Stimulated activated CD4-positive, alpha-beta T cell treated with anti-CD3 and anti-CD28 coated beads, Interleukin-15, amount 100 ng/mL, for 1 hour (primary cell): Measurements from ENCODE around the gene CCDC74A.
"Not testable (repeated sequence)": the region's sequence is repeated elsewhere in the genome, so short reads cannot be mapped to it uniquely, and the experiment has no call there.

Experiments
- DNase-seq, 2 donors: peaks; one replicate each; pipeline ENCODE4 v3.0.0-alpha.2; 2020; ENCODE audit warnings: low read depth in 1 of 2, low spot score in 1 of 2

Gene CCDC74A

GRCh38 chr2:131528981-131529863, 1.5 kb downstream of the CCDC74A start:
- DNase-seq, result not testable (repeated sequence)

GRCh38 chr2:131529864-131530445, 2.3 kb downstream of the CCDC74A start:
- not testable (repeated sequence) for DNase-seq

GRCh38 chr2:131530626-131531344, 3.1 kb downstream of the CCDC74A start:
- DNase-seq, result not testable (repeated sequence)

GRCh38 chr2:131531547-131532185, 4.0 kb downstream of the CCDC74A start:
- not testable (repeated sequence) for DNase-seq

- not testable (repeated sequence) for DNase-seq
These were observed 5.3 kb downstream of the CCDC74A start for GRCh38 chr2:131532723-131533608.

GRCh38 chr2:131533609-131534316, 6.1 kb downstream of the CCDC74A start:
- not testable (repeated sequence) for DNase-seq

GRCh38 chr2:131534317-131534672, 6.6 kb downstream of the CCDC74A start:
- DNase-seq, result not testable (repeated sequence)

GRCh38 chr2:131534965-131535364, 7.3 kb downstream of the CCDC74A start:
- not testable (repeated sequence) for DNase-seq

- no peak for DNase-seq
These were observed 7.8 kb downstream of the CCDC74A start for GRCh38 chr2:131535526-131535925.

GRCh38 chr2:131535951-131536826, 8.5 kb downstream of the CCDC74A start:
- DNase-seq, result not testable (repeated sequence)

GRCh38 chr2:131536841-131537240, 9.2 kb downstream of the CCDC74A start:
- DNase-seq, result not testable (repeated sequence)

GRCh38 chr2:131538856-131539255, 11.2 kb downstream of the CCDC74A start:
- DNase-seq, result not testable (repeated sequence)

- no peak for DNase-seq
These were observed 15.0 kb downstream of the CCDC74A start for GRCh38 chr2:131542438-131543384.

GRCh38 chr2:131543385-131543891, 15.8 kb downstream of the CCDC74A start:
- no peak for DNase-seq

- DNase-seq, result not testable (repeated sequence)
These were observed 16.5 kb downstream of the CCDC74A start for GRCh38 chr2:131544006-131544812.

GRCh38 chr2:131544813-131545165, 17.1 kb downstream of the CCDC74A start:
- not testable (repeated sequence) for DNase-seq

- DNase-seq, result no peak
These were observed 25.2 kb downstream of the CCDC74A start for GRCh38 chr2:131552871-131553270.
